ENCODE results near the gene THUMPD1. TPM values are rescaled to one million over a fixed set of nuclear protein-coding genes. Genes with fewer than 3 reads are reported as not detected.

Gene THUMPD1
- polyA plus RNA-seq, 2 donors, result 11.2 TPM

DNA sequence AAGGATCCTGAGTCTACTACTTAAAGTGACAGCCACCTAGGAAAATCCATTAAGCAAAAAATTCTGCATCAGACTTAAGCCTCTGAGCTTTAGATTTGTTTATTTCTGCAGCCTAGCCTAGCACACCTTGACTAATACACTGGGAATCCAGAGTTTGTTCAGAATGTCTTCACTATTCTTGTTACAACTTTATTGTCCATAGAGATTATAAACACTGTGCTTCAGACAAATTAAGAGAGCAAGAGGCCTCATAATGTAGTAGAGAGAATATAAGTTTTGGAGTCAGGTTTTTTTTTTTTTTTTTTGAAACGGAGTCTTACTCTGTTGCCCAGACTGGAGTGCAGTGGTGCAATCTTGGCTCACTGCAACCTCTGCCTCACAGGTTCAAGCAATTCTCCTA is 8.9 kb upstream of the THUMPD1 start:
- 60 to 78% methylated on average over 1 of the region's 1 CpG for WGBS, 2 donors
- H3K27ac ChIP-seq (ENCODE audit: low read depth in 2 of 2, low read length in 1 of 2), result no peak overlapping the region
- H3K9me3 ChIP-seq (ENCODE audit: control insufficient read depth in 2 of 2, insufficient read depth in 1 of 2, low read depth in 1 of 2, low read length in 1 of 2), result peaks cover 0 to 5% of the 10 kb centered on the region in 2 donors
- no peaks in the 10 kb centered on the region for H3K36me3 ChIP-seq (ENCODE audit: control insufficient read depth in 2 of 2, insufficient read depth in 2 of 2, low read length in 1 of 2)
- H3K4me1 ChIP-seq (ENCODE audit: control insufficient read depth in 2 of 2, insufficient read depth in 2 of 2, low read length in 1 of 2), result no peaks in the 10 kb centered on the region
- H3K4me3 ChIP-seq (ENCODE audit: low read depth in 1 of 2, low read length in 2 of 2), result no peak overlapping the region
- H3K27me3 ChIP-seq (ENCODE audit: control insufficient read depth in 1 of 2, insufficient read depth in 2 of 2, low read length in 2 of 2), result no peaks in the 10 kb centered on the region

DNA sequence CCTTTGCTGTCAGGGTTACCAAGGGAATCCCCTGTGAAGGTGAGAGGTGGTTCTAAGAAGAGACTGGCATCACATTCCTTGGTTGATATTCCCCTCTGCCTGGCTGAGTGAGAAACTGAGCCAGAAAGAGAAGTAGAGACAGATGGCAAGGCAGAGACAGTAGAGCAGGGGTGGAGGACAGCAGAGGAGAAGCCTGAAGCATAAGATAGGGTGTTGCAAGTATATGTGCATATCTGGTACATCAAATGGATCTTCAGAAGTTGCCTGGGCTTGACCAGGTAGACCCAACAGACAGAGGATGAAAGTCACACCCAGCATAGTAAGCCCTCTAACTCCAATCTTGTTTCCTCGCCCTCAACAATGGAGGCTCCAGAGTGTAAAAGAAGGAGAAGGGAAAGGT is 7.9 kb upstream of the THUMPD1 start:
- H3K27ac ChIP-seq (ENCODE audit: low read depth in 2 of 2, low read length in 1 of 2), result no peak overlapping the region
- WGBS, 2 donors, result 93 to 100% methylated on average over 1 of the region's 1 CpG
- H3K4me1 ChIP-seq (ENCODE audit: control insufficient read depth in 2 of 2, insufficient read depth in 2 of 2, low read length in 1 of 2), result no peaks in the 10 kb centered on the region
- peaks cover 0 to 5% of the 10 kb centered on the region in 2 donors for H3K9me3 ChIP-seq (ENCODE audit: control insufficient read depth in 2 of 2, insufficient read depth in 1 of 2, low read depth in 1 of 2, low read length in 1 of 2)
- H3K27me3 ChIP-seq (ENCODE audit: control insufficient read depth in 1 of 2, insufficient read depth in 2 of 2, low read length in 2 of 2), result no peaks in the 10 kb centered on the region
- H3K4me3 ChIP-seq (ENCODE audit: low read depth in 1 of 2, low read length in 2 of 2), result no peak overlapping the region
- H3K36me3 ChIP-seq (ENCODE audit: control insufficient read depth in 2 of 2, insufficient read depth in 2 of 2, low read length in 1 of 2), result no peaks in the 10 kb centered on the region

DNA sequence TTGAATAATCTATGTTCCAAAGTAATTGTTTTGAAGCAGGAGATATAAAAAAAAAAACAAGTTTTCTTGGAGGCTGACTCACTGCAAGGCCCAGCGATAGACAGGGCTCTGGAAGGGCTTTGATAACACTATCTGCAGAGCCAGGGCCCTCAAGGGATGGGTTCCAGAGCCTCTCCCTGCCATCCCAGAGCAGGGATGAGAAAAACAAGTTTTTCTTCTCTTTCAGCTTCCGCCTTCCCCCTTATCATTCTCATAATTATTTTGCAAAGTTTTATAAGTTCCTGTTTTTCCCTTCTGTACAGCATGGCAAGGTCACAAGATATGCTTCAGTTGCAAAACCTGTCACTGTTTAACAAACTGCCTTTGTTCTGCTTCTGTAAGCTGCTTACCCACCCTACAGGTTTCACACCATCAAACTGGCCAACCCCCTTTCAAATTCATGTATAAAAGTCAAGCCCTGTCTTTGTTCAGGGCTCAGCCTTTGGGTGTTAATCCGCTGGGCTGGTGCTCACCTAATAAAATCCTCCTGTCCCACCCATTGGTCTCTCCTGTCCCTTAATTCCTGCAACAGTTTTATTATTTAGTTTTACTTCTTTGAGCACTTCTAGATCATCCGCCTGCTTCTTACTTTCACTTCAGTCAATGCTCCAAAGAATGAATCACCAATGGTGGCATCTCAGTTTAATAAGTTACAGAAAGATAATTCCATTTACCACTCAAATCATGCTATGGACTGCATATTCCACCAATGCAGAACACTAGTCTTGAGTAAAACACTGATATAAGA is 5.6 kb upstream of the THUMPD1 start:
- Histone ChIP-seq H3K4me3 (ENCODE audit: low read depth in 1 of 2, low read length in 2 of 2) (no peak overlapping the region), H3K9me3 (ENCODE audit: control insufficient read depth in 2 of 2, insufficient read depth in 1 of 2, low read depth in 1 of 2, low read length in 1 of 2) (peaks cover 0 to 5% of the 10 kb centered on the region in 2 donors), H3K36me3 (ENCODE audit: control insufficient read depth in 2 of 2, insufficient read depth in 2 of 2, low read length in 1 of 2) (no peaks in the 10 kb centered on the region), H3K27me3 (ENCODE audit: control insufficient read depth in 1 of 2, insufficient read depth in 2 of 2, low read length in 2 of 2) (no peaks in the 10 kb centered on the region), H3K27ac (ENCODE audit: low read depth in 2 of 2, low read length in 1 of 2) (no peak overlapping the region), H3K4me1 (ENCODE audit: control insufficient read depth in 2 of 2, insufficient read depth in 2 of 2, low read length in 1 of 2) (no peaks in the 10 kb centered on the region)
- 69 to 79% methylated on average over 4 of the region's 4 CpGs for WGBS, 2 donors

DNA sequence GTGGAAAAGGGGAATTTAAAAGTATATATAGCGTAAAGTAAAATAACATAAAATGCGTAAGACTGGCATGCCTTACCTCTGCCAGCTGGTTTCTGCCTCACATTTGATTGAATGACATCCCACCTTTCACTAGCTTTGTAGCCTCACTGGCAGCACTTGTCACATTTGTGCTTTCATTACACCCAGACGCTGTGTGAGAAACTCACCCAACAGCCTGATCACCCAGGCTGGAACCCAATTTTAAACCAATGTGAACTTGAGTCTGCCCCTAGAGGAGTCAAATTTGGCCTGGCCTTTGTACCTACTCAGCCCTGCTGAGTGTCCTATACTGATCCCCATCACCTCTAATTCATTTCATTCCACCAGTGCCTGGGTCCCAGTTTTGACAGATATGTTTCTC is 4.8 kb upstream of the THUMPD1 start:
- Histone ChIP-seq H3K36me3 (ENCODE audit: control insufficient read depth in 2 of 2, insufficient read depth in 2 of 2, low read length in 1 of 2) (no peaks in the 10 kb centered on the region), H3K9me3 (ENCODE audit: control insufficient read depth in 2 of 2, insufficient read depth in 1 of 2, low read depth in 1 of 2, low read length in 1 of 2) (peaks cover 0 to 5% of the 10 kb centered on the region in 2 donors), H3K4me1 (ENCODE audit: control insufficient read depth in 2 of 2, insufficient read depth in 2 of 2, low read length in 1 of 2) (no peaks in the 10 kb centered on the region), H3K27ac (ENCODE audit: low read depth in 2 of 2, low read length in 1 of 2) (no peak overlapping the region), H3K4me3 (ENCODE audit: low read depth in 1 of 2, low read length in 2 of 2) (no peak overlapping the region), H3K27me3 (ENCODE audit: control insufficient read depth in 1 of 2, insufficient read depth in 2 of 2, low read length in 2 of 2) (no peaks in the 10 kb centered on the region)
- 96 to 97% methylated on average over 3 of the region's 3 CpGs for WGBS, 2 donors

DNA sequence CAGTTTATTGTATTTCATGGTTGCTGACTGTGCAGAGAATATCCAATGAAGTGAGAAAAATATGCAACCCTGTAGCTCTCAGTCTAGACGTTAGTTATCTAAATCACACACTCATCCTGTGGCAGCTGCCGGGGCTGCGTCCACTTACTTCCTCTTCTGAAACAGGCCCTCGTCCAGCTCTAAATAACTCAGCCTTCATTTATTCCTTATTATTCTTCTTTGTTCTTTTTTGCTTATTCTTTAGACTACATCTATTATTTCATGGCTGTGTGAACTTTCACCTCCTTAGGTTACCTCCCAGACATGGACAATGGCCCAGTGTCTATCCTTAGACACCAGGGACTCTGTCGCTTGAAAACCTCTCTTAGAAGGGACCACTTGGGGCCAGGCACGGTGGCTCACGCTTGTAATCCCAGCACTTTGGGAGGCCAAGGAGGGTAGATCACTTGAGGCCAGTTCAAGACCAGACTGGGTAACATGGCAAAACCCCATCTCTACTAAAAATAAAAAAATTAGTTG is 3.4 kb upstream of the THUMPD1 start:
- 70 to 75% methylated on average over 7 of the region's 7 CpGs for WGBS, 2 donors
- H3K4me1 ChIP-seq (ENCODE audit: control insufficient read depth in 2 of 2, insufficient read depth in 2 of 2, low read length in 1 of 2), result peaks cover 3% of the 10 kb centered on the region in 2 donors
- H3K36me3 ChIP-seq (ENCODE audit: control insufficient read depth in 2 of 2, insufficient read depth in 2 of 2, low read length in 1 of 2), result no peaks in the 10 kb centered on the region
- no peak overlapping the region for H3K4me3 ChIP-seq (ENCODE audit: low read depth in 1 of 2, low read length in 2 of 2)
- peaks cover 0 to 5% of the 10 kb centered on the region in 2 donors for H3K9me3 ChIP-seq (ENCODE audit: control insufficient read depth in 2 of 2, insufficient read depth in 1 of 2, low read depth in 1 of 2, low read length in 1 of 2)
- no peaks in the 10 kb centered on the region for H3K27me3 ChIP-seq (ENCODE audit: control insufficient read depth in 1 of 2, insufficient read depth in 2 of 2, low read length in 2 of 2)
- H3K27ac ChIP-seq (ENCODE audit: low read depth in 2 of 2, low read length in 1 of 2), result no peak overlapping the region

DNA sequence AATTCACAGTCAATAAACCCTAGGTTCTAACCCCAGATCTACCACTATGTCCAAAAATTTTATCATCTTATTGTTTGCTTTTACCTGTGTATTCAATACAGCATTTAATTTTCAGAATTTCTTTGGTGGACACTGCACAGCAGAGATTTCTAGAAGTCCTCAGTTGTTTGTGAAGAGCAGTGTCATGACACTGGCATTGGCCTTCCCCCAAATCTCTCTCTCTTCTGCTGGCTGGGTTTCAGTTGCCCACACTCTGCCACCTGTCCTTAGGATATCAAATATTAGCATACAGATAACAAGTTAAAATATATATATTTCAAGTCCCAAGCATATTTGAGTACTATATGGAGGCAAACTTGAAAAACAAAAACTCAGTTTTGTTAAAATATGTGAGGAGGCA is 2.0 kb upstream of the THUMPD1 start:
- Histone ChIP-seq H3K27me3 (ENCODE audit: control insufficient read depth in 1 of 2, insufficient read depth in 2 of 2, low read length in 2 of 2) (no peaks in the 10 kb centered on the region), H3K4me1 (ENCODE audit: control insufficient read depth in 2 of 2, insufficient read depth in 2 of 2, low read length in 1 of 2) (peaks cover 3 to 9% of the 10 kb centered on the region in 2 donors), H3K27ac (ENCODE audit: low read depth in 2 of 2, low read length in 1 of 2) (no peak overlapping the region), H3K36me3 (ENCODE audit: control insufficient read depth in 2 of 2, insufficient read depth in 2 of 2, low read length in 1 of 2) (peaks cover 0 to 3% of the 10 kb centered on the region in 2 donors), H3K4me3 (ENCODE audit: low read depth in 1 of 2, low read length in 2 of 2) (no peak overlapping the region), H3K9me3 (ENCODE audit: control insufficient read depth in 2 of 2, insufficient read depth in 1 of 2, low read depth in 1 of 2, low read length in 1 of 2) (peaks cover 0 to 5% of the 10 kb centered on the region in 2 donors)

DNA sequence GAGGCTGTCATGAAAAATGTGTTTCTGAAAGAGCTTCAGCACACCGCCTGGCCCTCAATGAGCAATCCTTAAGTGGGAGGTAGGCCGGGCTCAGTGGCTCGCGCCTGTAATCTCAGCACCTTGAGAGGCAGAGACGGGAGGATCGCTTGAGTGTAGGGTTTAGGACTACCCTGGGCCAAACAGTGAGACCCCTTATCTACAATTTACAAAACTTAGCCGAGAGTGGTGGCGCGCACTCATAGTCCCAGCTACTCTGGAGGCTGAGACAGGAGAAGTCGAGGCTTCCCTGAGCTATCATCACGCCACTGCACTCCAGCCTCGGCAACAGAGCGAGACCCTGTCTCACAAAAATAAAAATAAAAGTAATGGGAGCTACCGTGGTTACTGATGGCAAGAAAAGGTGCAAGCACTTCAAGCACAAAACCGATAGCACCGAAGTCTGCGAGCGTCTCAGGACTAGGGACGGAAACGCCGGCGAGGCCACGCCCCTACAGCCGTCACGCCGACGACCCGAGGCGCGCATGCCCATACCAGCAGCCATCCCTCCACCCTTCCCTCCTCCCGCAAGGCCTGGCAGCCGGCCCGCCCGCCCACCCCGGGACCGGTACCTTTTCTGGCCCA is 607 bp downstream of the THUMPD1 start:
- peaks cover 3 to 13% of the 10 kb centered on the region in 2 donors for H3K36me3 ChIP-seq (ENCODE audit: control insufficient read depth in 2 of 2, insufficient read depth in 2 of 2, low read length in 1 of 2)
- H3K27ac ChIP-seq (ENCODE audit: low read depth in 2 of 2, low read length in 1 of 2), result peak overlapping the region; percentile 97 to 99
- H3K4me1 ChIP-seq (ENCODE audit: control insufficient read depth in 2 of 2, insufficient read depth in 2 of 2, low read length in 1 of 2), result peaks cover 3 to 9% of the 10 kb centered on the region in 2 donors
- 1% methylated on average over 36 of the region's 36 CpGs for WGBS, 2 donors
- H3K9me3 ChIP-seq (ENCODE audit: control insufficient read depth in 2 of 2, insufficient read depth in 1 of 2, low read depth in 1 of 2, low read length in 1 of 2), result no peaks in the 10 kb centered on the region
- peak overlapping the region; percentile 62 to 99 for H3K4me3 ChIP-seq (ENCODE audit: low read depth in 1 of 2, low read length in 2 of 2)
- H3K27me3 ChIP-seq (ENCODE audit: control insufficient read depth in 1 of 2, insufficient read depth in 2 of 2, low read length in 2 of 2), result no peaks in the 10 kb centered on the region

DNA sequence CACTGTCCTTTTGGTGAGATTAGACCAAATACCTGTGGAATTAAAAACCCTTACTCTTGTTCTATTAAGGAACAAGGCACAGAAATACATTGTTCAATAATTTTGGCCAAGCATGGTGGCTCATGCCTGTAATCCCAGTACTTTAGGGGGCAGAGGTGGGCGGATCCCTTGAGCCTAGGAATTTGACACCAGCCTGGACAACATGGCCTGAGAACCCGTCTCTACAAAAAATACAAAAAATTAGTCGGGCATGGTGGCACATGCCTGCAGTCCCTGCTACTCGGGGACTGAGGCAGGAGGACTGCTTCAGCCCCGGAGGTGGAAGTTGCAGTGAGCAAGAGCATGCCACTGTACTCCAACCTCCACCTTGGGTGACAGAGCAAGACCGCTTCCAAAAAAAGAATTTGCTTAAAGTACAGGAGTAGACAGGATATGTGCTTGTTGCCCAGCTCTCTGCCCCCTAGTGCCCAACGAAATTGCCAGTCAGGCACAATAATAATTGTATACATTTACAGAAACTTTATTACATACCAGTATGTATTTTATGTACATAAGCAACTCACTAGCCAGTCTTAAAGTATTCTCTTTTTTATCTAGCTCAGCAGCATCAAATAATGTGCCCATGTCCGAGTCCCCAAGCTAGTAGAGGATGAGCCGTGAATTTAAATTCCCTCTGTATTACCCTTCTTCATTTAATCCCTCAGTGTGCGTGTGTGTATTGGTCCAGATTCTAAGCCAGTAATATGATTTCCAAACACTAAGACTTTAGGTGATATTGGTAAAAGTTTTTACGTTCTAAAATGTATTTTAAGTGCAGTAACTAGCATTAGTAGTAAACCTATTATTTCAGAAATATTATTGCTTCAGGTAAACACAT is 1.4 kb downstream of the THUMPD1 start:
- H3K27ac ChIP-seq (ENCODE audit: low read depth in 2 of 2, low read length in 1 of 2), result peak overlapping the region in 1 of 2 donors; percentile 99
- H3K4me1 ChIP-seq (ENCODE audit: control insufficient read depth in 2 of 2, insufficient read depth in 2 of 2, low read length in 1 of 2), result peaks cover 3 to 9% of the 10 kb centered on the region in 2 donors
- H3K4me3 ChIP-seq (ENCODE audit: low read depth in 1 of 2, low read length in 2 of 2), result peak overlapping the region; percentile 62 to 99
- H3K27me3 ChIP-seq (ENCODE audit: control insufficient read depth in 1 of 2, insufficient read depth in 2 of 2, low read length in 2 of 2), result no peaks in the 10 kb centered on the region
- H3K36me3 ChIP-seq (ENCODE audit: control insufficient read depth in 2 of 2, insufficient read depth in 2 of 2, low read length in 1 of 2), result peaks cover 3 to 13% of the 10 kb centered on the region in 2 donors
- whole genome bisulfite sequencing, 2 donors, result 27 to 31% methylated on average over 11 of the region's 11 CpGs
- no peaks in the 10 kb centered on the region for H3K9me3 ChIP-seq (ENCODE audit: control insufficient read depth in 2 of 2, insufficient read depth in 1 of 2, low read depth in 1 of 2, low read length in 1 of 2)

DNA sequence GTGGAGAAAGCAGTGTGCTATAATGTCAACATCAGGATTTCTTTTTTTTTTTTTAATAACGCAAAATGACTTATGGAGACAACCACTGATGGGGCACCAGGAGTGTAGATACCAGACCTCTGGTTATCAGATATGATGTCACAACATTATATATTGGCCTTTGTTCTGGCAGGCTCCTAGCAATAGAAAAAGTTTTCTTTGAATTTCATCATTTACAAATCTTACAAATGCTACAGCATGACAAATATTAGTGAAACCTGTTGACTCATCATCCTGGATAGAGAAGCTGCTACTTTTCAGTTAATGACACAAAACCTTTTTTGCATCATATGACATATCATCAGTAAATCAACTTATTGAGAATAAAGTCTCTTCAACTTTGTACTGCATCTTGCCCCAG is 6.1 kb downstream of the THUMPD1 start:
- Histone ChIP-seq H3K4me1 (ENCODE audit: control insufficient read depth in 2 of 2, insufficient read depth in 2 of 2, low read length in 1 of 2) (peaks cover 3 to 9% of the 10 kb centered on the region in 2 donors), H3K4me3 (ENCODE audit: low read depth in 1 of 2, low read length in 2 of 2) (no peak overlapping the region), H3K27ac (ENCODE audit: low read depth in 2 of 2, low read length in 1 of 2) (no peak overlapping the region), H3K27me3 (ENCODE audit: control insufficient read depth in 1 of 2, insufficient read depth in 2 of 2, low read length in 2 of 2) (no peaks in the 10 kb centered on the region), H3K9me3 (ENCODE audit: control insufficient read depth in 2 of 2, insufficient read depth in 1 of 2, low read depth in 1 of 2, low read length in 1 of 2) (no peaks in the 10 kb centered on the region), H3K36me3 (ENCODE audit: control insufficient read depth in 2 of 2, insufficient read depth in 2 of 2, low read length in 1 of 2) (peaks cover 3 to 13% of the 10 kb centered on the region in 2 donors)
- 76 to 89% methylated on average over 1 of the region's 1 CpG for WGBS, 2 donors
